ENCODE measurements around the gene STK38L. TPM values are rescaled to one million over a fixed set of nuclear protein-coding genes. Genes with fewer than 3 reads are reported as not detected.

STK38L gene
- polyA plus RNA-seq, 1 donor (not counting 4 experiments of a cell fraction or from before 2014, with no cell fraction given): 25.4 TPM

- H3K4me1 ChIP-seq (ENCODE audit: control insufficient read depth, extremely low read depth, insufficient read depth, low read length): no peaks in the 10 kb centered on the region
- TF ChIP-seq EZH2 (IDR thresholded peaks at IDR 0.05; ENCODE audit: low read length): no peak
- no peak for TF ChIP-seq CTCF (optimal IDR thresholded peaks at IDR 0.05 in 1 of 3, IDR thresholded peaks at IDR 0.05 in 1 of 3, conservative IDR thresholded peaks at IDR 0.05 in 1 of 3; ENCODE audit: extremely low read depth in 1 of 3, insufficient read depth in 2 of 3, low read length in 3 of 3)
- H3K36me3 ChIP-seq (ENCODE audit: control insufficient read depth in 2 of 2, extremely low read depth in 1 of 2, insufficient read depth in 2 of 2, low read length in 2 of 2): no peaks in the 10 kb centered on the region
- no peak for FAIRE-seq
- no peak overlapping the region for H3K4me3 ChIP-seq (ENCODE audit: control insufficient read depth in 2 of 3, extremely low read depth in 1 of 3, insufficient read depth in 2 of 3, low read depth in 1 of 3, low read length in 3 of 3)
- peaks cover 46% of the 10 kb centered on the region for H3K79me2 ChIP-seq (ENCODE audit: control insufficient read depth, insufficient read depth, low read length)
- no peaks in the 10 kb centered on the region for H3K27me3 ChIP-seq (ENCODE audit: control insufficient read depth, extremely low read depth, insufficient read depth, low read length)
- dilution Hi-C loops (cut with MboI; ENCODE audit: extremely low pct_ligation_motif_present, low sequenced_read_pairs): no loop called here
- peaks cover 2% of the 10 kb centered on the region for H3K9me1 ChIP-seq (ENCODE audit: control insufficient read depth, extremely low read depth, insufficient read depth, low read length)
- H3K9me3 ChIP-seq (ENCODE audit: control insufficient read depth, low read depth, low read length): no peaks in the 10 kb centered on the region
- H3K4me2 ChIP-seq (ENCODE audit: control insufficient read depth, extremely low read depth, insufficient read depth, low read depth, low read length): no peak overlapping the region
- H2AFZ ChIP-seq (ENCODE audit: control insufficient read depth, low read length): no peak overlapping the region
- no peak overlapping the region for H3K9ac ChIP-seq (ENCODE audit: control insufficient read depth, extremely low read depth, insufficient read depth, low read length)
- H3K27ac ChIP-seq (ENCODE audit: control insufficient read depth, insufficient read depth, low read length): no peak overlapping the region
- no peaks in the 10 kb centered on the region for H4K20me1 ChIP-seq (ENCODE audit: control insufficient read depth, extremely low read depth, insufficient read depth, low read length)
- DNase-seq (ENCODE audit: low read depth, low spot score): no peak
These were observed 111.4 kb downstream of the STK38L start for GRCh38 chr12:27355486-27355885.

GRCh38 chr12:27355979-27356378 is 111.9 kb downstream of the STK38L start:
- DNase-seq (ENCODE audit: low read depth, low spot score): no peak
- peaks cover 44% of the 10 kb centered on the region for H3K79me2 ChIP-seq (ENCODE audit: control insufficient read depth, insufficient read depth, low read length)
- no peak overlapping the region for H3K27ac ChIP-seq (ENCODE audit: control insufficient read depth, insufficient read depth, low read length)
- H3K9ac ChIP-seq (ENCODE audit: control insufficient read depth, extremely low read depth, insufficient read depth, low read length): no peak overlapping the region
- H2AFZ ChIP-seq (ENCODE audit: control insufficient read depth, low read length): no peak overlapping the region
- FAIRE-seq: no peak
- H3K36me3 ChIP-seq (ENCODE audit: control insufficient read depth in 2 of 2, extremely low read depth in 1 of 2, insufficient read depth in 2 of 2, low read length in 2 of 2): no peaks in the 10 kb centered on the region
- H3K9me1 ChIP-seq (ENCODE audit: control insufficient read depth, extremely low read depth, insufficient read depth, low read length): peaks cover 2% of the 10 kb centered on the region
- no peak for TF ChIP-seq CTCF (optimal IDR thresholded peaks at IDR 0.05 in 1 of 3, IDR thresholded peaks at IDR 0.05 in 1 of 3, conservative IDR thresholded peaks at IDR 0.05 in 1 of 3; ENCODE audit: extremely low read depth in 1 of 3, insufficient read depth in 2 of 3, low read length in 3 of 3)
- TF ChIP-seq EZH2 (IDR thresholded peaks at IDR 0.05; ENCODE audit: low read length): no peak
- H4K20me1 ChIP-seq (ENCODE audit: control insufficient read depth, extremely low read depth, insufficient read depth, low read length): no peaks in the 10 kb centered on the region
- dilution Hi-C loops (cut with MboI; ENCODE audit: extremely low pct_ligation_motif_present, low sequenced_read_pairs): no loop called here
- H3K4me1 ChIP-seq (ENCODE audit: control insufficient read depth, extremely low read depth, insufficient read depth, low read length): no peaks in the 10 kb centered on the region
- H3K4me3 ChIP-seq (ENCODE audit: control insufficient read depth in 2 of 3, extremely low read depth in 1 of 3, insufficient read depth in 2 of 3, low read depth in 1 of 3, low read length in 3 of 3): no peak overlapping the region
- H3K4me2 ChIP-seq (ENCODE audit: control insufficient read depth, extremely low read depth, insufficient read depth, low read depth, low read length): no peak overlapping the region
- H3K27me3 ChIP-seq (ENCODE audit: control insufficient read depth, extremely low read depth, insufficient read depth, low read length): no peaks in the 10 kb centered on the region
- H3K9me3 ChIP-seq (ENCODE audit: control insufficient read depth, low read depth, low read length): no peaks in the 10 kb centered on the region
